Liver (tissue), 9 donors: ENCODE data around the gene LARGE2. TPM values are rescaled to one million over a fixed set of nuclear protein-coding genes. Genes with fewer than 3 reads are reported as not detected.
"Not testable (repeated sequence)": the region's sequence is repeated elsewhere in the genome, so short reads cannot be mapped to it uniquely, and the experiment has no call there.

ENCODE experiments used
- DNase-seq: peaks from one replicate; pipeline ENCODE4 v3.0.0-alpha.2; 2017; ENCODE audit warnings: low spot score
- H3K27ac ChIP-seq, 2 donors: one replicate each; pipeline ENCODE4 v1.7.0; 2013; ENCODE audit warnings: inconsistent platforms in 2 of 2, low read length in 2 of 2, control low read depth in 1 of 2, low read depth in 1 of 2, mild to moderate bottlenecking in 1 of 2
- H3K27me3 ChIP-seq, 4 donors: one replicate each; pipeline versions ENCODE4 v1.6.1 to v1.7.0; 2013; ENCODE audit warnings: low read length in 3 of 4, inconsistent platforms in 1 of 4, mild to moderate bottlenecking in 1 of 4, moderate library complexity in 1 of 4; ENCODE audit not compliant: control insufficient read depth in 4 of 4, insufficient read depth in 4 of 4
- H3K36me3 ChIP-seq, 4 donors: one replicate each; pipeline versions ENCODE4 v1.6.1 to v1.7.0; 2013; ENCODE audit warnings: low read length in 3 of 4, mild to moderate bottlenecking in 3 of 4, low read depth in 1 of 4, moderate library complexity in 1 of 4; ENCODE audit not compliant: control insufficient read depth in 4 of 4, insufficient read depth in 3 of 4
- H3K4me1 ChIP-seq, 4 donors: one replicate each; pipeline versions ENCODE4 v1.6.1 to v1.7.0; 2013; ENCODE audit warnings: low read length in 3 of 4, mild to moderate bottlenecking in 3 of 4, moderate library complexity in 1 of 4; ENCODE audit not compliant: control insufficient read depth in 4 of 4, insufficient read depth in 4 of 4
- H3K4me3 ChIP-seq, 3 donors: one replicate each; pipeline versions ENCODE4 v1.6.1 to v1.7.0; 2013; ENCODE audit warnings: low read length in 3 of 3, control low read depth in 1 of 3, low read depth in 1 of 3, mild to moderate bottlenecking in 1 of 3
- H3K9ac ChIP-seq, 2 donors: one replicate each; pipeline ENCODE4 v1.7.0; 2013; ENCODE audit warnings: low read length in 2 of 2, mild to moderate bottlenecking in 2 of 2, moderate library complexity in 2 of 2, control low read depth in 1 of 2, low read depth in 1 of 2
- H3K9me3 ChIP-seq, 4 donors: one replicate each; pipeline versions ENCODE4 v1.6.1 to v1.7.0; 2013; ENCODE audit warnings: low read length in 3 of 4; ENCODE audit not compliant: control insufficient read depth in 4 of 4
- EGR1 ChIP-seq, 2 donors: IDR thresholded peaks; 2 replicates each; pipeline ENCODE4 v1.6.1; 2016 to 2018; ENCODE audit warnings: antibody characterized with exemption in 2 of 2, low read depth in 2 of 2
- FOXA1 ChIP-seq: IDR thresholded peaks from 2 replicates; pipeline ENCODE4 v1.6.1; 2016; ENCODE audit warnings: antibody characterized with exemption
- FOXA2 ChIP-seq: IDR thresholded peaks from 2 replicates; pipeline ENCODE4 v1.6.1; 2016; ENCODE audit warnings: antibody characterized with exemption
- HNF4A ChIP-seq, 2 donors: conservative IDR thresholded peaks; 2 replicates each; pipeline ENCODE4 v1.6.1; 2016; ENCODE audit warnings: antibody characterized with exemption in 2 of 2, mild to moderate bottlenecking in 2 of 2
- JUND ChIP-seq, 2 donors: IDR thresholded peaks; 2 replicates each; pipeline ENCODE4 v1.6.1; 2016; ENCODE audit warnings: antibody characterized with exemption in 2 of 2
- NR2F2 ChIP-seq: IDR thresholded peaks from 2 replicates; pipeline ENCODE4 v1.6.1; 2016; ENCODE audit warnings: antibody characterized with exemption
- RAD21 ChIP-seq, 2 donors: IDR thresholded peaks; 2 replicates each; pipeline ENCODE4 v1.6.1; 2016; ENCODE audit warnings: antibody characterized with exemption in 2 of 2, mild to moderate bottlenecking in 2 of 2
- REST ChIP-seq: IDR thresholded peaks from 2 replicates; pipeline ENCODE4 v1.6.1; 2016; ENCODE audit warnings: antibody characterized with exemption, mild to moderate bottlenecking
- WGBS: extraction: QIAGEN DNeasy Blood & Tissue Kit; methylation state at CpG from one replicate; pipeline ENCODE4 v1.1.7; 2013; 5-methylcytosine and 5-hydroxymethylcytosine counted together
- polyA plus RNA-seq, 2 donors: library from polyadenylated mRNA; stranded (reverse) in 1 of 2; unstranded in 1 of 2; fragments of 200-250 nt in 1 of 2; fragments of >200 nt in 1 of 2; fragmentation: Nextera tagmentation in 1 of 2; extraction: Ambion mirVana in 1 of 2; gene quantifications; one replicate each; pipeline versions ENCODE4 v1.2.1 to v1.2.3, GENCODE V29; 2013 to 2015
- total RNA-seq, 2 donors: library from RNA; depleted of rRNA; stranded (reverse); fragments of >200 nt; gene quantifications; one replicate each; pipeline ENCODE4 v1.2.3, GENCODE V29; 2014
- TF ChIP-seq, protein P1 (sequence below): IDR thresholded peaks from 2 replicates; pipeline ENCODE4 v1.6.1; 2016; ENCODE audit warnings: antibody characterized with exemption
- donor health status: healthy.
- donor health status: healthy.
- donor health status: healthy.
- donor health status: healthy.
- donor health status: healthy.

LARGE2 gene
- total and polyA plus RNA-seq, 4 donors, result 1.3 to 1.9 (median 1.5) TPM

DNA sequence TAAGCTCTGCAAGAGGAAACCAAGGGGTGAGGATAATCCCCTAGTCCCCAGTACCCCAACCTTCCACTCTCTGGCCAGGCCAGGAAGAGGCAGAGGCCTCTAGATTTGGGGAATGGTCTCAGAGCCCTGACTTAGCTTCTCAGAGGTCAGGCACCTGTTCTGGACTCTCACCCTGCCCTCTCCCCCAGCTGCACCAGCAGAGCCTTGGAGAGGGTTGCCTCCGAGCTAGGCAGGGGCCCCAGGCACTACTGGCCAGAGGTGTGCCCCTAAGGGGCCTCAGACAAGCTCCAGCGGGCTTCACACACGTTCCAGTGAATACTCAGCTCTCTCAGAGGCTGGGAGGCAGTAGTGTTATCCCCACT is 23.4 kb upstream of the LARGE2 start:
- Histone ChIP-seq H3K27me3 (no peaks in the 10 kb centered on the region), H3K9me3 (no peaks in the 10 kb centered on the region), H3K4me3 (no peak overlapping the region), H3K9ac (no peak overlapping the region), H3K36me3 (peaks cover 0 to 3% (median 0%) of the 10 kb centered on the region in 4 donors), H3K4me1 (peaks cover 7 to 24% (median 13%) of the 10 kb centered on the region in 4 donors), H3K27ac (no peak overlapping the region)
- DNase-seq, result no peak
- 33% methylated on average over 3 of the region's 3 CpGs for WGBS
- TF ChIP-seq FOXA2, result no peak
- TF ChIP-seq EGR1 (IDR thresholded peaks at IDR 0.05; ENCODE audit: low read depth in 2 of 2), result no peak
- TF ChIP-seq RAD21 (IDR thresholded peaks at IDR 0.05), result no peak
- no peak for TF ChIP-seq NR2F2
- TF ChIP-seq HNF4A (conservative IDR thresholded peaks at IDR 0.05), result no peak

DNA sequence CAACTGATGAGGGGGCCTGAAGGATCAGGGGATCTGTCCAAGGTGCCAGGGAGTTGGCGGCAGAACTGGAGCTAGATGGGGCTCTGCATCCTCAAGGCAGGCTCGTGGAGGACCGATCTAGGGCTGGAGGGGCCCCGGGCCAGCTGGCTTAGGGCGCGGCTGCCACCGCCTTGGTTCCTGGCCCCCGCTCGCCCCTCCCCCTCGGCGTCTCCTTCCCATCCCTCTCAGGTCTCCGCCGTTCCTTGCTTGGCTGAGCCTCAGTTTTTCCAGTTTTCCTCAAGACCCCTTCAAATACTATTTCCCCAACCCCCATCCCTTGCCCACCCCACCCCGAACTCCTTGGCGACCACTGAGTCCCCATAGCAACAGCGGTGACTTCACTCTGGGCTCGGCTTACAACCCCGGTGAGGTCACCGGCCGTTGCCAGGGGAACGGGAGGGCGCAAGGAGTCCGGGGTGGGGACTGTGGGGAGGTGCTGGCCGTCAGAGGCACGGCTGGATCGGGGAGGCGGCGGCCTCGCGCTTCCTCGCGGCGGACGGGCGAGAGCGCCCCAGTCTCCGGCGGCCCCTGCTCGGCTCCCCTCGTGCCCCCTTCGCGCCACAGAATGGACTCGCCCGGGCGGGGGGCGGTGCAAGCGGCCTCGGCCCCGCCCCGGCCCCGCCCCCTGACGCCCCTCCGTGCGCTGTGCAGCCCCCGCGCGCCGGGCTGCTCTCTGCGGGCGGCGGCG is 22.8 kb upstream of the LARGE2 start:
- Histone ChIP-seq H3K27ac (no peak overlapping the region), H3K36me3 (peaks cover 0 to 3% (median 0%) of the 10 kb centered on the region in 4 donors), H3K4me1 (peaks cover 7 to 24% (median 13%) of the 10 kb centered on the region in 4 donors), H3K27me3 (no peaks in the 10 kb centered on the region), H3K9me3 (no peaks in the 10 kb centered on the region), H3K9ac (no peak overlapping the region), H3K4me3 (peak overlapping the region in 2 of 3 donors; percentile 12 to 55)
- 4% methylated on average over 62 of the region's 62 CpGs for WGBS
- DNase-seq, result peak; percentile 65
- TF ChIP-seq REST (peak; percentile 87), FOXA1 (no peak), EGR1 (IDR thresholded peaks at IDR 0.05; ENCODE audit: low read depth in 2 of 2) (no peak), JUND (IDR thresholded peaks at IDR 0.05) (peak in 1 of 2 donors; percentile 43)
- TF ChIP-seq, protein P1, sequence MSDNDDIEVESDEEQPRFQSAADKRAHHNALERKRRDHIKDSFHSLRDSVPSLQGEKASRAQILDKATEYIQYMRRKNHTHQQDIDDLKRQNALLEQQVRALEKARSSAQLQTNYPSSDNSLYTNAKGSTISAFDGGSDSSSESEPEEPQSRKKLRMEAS, result no peak

GRCh38 chr11:45900175-45900800 is 22.2 kb upstream of the LARGE2 start:
- DNase-seq, H3K27me3 ChIP-seq: not testable (repeated sequence)
- WGBS, result 13% methylated on average over 39 of the region's 59 CpGs

More at GRCh38 chr11:45900175-45900800, 22.2 kb upstream of the LARGE2 start:
- H3K36me3 ChIP-seq, H3K27ac ChIP-seq, H3K9me3 ChIP-seq, H3K9ac ChIP-seq: not testable (repeated sequence)
- H3K4me1 ChIP-seq, result peaks cover 7 to 24% (median 13%) of the 10 kb centered on the region in 4 donors
- H3K4me3 ChIP-seq, result peak overlapping the region in 2 of 3 donors; percentile 42 to 55
